ENCODE measurements around the gene CRAMP1.
A peak's percentile ranks its signal among the peaks of the same experiment; 100 is the strongest.
"Not testable (repeated sequence)": the region's sequence is repeated elsewhere in the genome, so short reads cannot be mapped to it uniquely, and the experiment has no call there.

Gene CRAMP1, protein sequence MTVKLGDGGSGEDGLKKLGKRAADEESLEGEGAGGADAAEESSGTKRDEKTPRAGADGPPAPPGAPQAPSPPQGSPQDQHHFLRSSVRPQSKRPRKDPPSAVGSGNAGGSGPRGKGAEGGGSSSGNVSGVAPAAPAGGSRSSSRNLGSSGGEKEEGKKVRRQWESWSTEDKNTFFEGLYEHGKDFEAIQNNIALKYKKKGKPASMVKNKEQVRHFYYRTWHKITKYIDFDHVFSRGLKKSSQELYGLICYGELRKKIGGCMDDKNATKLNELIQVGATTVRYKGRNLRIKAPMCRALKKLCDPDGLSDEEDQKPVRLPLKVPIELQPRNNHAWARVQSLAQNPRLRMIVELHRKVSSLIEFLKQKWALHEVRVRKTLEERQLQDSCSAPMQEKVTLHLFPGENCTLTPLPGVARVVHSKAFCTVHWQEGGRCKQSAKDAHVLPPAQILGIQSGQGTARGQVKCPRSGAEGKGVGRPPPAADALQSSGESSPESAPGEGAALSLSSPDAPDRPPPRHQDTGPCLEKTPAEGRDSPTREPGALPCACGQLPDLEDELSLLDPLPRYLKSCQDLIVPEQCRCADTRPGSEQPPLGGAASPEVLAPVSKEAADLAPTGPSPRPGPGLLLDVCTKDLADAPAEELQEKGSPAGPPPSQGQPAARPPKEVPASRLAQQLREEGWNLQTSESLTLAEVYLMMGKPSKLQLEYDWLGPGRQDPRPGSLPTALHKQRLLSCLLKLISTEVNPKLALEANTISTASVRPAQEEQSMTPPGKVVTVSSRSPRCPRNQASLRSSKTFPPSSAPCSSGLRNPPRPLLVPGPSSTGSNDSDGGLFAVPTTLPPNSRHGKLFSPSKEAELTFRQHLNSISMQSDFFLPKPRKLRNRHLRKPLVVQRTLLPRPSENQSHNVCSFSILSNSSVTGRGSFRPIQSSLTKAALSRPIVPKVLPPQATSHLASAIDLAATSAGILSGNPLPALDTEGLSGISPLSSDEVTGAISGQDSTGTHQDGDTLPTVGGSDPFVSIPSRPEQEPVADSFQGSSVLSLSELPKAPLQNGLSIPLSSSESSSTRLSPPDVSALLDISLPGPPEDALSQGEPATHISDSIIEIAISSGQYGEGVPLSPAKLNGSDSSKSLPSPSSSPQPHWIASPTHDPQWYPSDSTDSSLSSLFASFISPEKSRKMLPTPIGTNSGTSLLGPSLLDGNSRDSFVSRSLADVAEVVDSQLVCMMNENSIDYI (N-terminal part only)

DNA sequence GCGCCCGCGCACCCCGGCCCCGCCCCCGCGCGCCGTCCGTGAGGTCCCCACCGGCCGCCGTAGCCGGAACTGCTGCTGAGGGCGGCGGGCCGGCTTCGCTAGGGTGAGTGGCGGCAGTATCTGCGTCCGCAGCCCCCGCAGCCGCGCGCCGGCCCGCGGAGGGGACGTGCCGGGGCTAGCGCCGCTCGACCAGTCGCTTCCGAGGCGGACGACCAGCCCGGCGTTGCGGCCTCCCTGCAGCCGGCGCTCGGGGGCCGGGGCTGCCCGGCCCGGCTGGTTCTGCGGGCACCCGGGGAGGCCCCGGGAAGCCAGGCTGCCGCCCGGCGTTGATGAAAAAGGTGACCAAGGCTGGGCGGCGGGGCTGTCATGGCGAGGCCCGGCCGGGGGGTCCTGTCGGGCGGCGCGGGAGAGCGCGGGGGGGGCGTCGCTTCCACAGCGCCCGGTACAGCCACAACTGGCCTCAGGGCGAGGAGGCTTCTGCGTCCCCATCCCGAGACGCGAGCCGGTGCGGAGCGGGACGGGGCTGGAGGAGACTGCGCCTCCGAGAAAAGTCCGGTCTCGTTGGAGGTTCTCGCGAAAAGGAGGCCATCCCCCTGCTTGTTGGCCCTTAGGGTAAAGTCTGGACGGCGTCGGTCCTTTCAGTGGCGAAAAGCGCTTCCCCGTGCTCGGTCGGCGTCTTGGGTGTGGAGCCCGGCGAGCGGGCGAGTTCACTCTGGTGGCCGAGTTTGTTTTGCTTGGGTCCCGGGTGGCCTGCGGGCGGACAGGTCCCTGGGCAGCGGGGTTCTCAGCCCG is at the start of gene CRAMP1:
TSS of gene CRAMP1 (plus strand) at position 41 of the 792 bp plus-strand sequence. CDS start 2,280 bp downstream, outside the sequence.
- peak; percentile 2 for DNase-seq

DNA sequence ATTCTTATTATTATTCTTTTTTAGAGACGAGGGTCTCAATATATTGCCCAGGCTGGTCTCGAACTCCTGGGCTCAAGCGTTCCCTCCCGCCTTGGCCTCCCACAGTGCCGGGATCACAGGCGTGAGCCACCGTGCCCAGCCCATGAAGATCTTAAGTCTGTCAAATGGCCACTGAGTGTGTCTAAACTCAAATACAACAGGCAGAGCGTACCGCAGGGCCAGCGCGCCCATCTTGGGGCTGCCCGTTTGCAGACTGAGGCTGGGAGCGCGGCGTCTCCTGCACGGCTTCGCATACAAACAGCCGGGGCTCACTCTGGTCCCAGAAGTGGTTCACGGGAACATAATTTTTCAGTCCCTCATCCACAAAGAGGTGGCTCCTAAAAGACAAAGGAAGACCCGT is 48.4 kb upstream of the CRAMP1 start:
- no peak for DNase-seq

DNA sequence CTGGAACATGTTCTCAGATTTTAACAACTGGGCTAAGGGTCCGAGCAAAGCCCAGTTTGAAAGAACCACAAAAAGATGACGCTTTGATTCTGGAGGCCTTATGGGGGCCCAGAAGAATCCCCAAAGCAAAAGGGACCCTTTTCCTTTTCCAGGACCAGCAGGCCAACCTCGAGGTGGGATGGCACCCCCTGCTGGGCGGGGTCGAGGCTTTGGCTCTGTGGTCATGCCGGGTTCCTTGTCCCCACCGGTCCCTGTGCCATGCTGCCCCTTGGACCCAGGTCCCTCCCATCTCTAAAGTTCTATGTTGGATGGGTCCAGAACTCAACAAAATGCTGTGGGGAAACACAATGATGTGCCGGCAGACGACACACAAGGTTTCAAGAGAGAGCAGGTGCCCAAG is 47.8 kb upstream of the CRAMP1 start:
- no peak for DNase-seq

DNA sequence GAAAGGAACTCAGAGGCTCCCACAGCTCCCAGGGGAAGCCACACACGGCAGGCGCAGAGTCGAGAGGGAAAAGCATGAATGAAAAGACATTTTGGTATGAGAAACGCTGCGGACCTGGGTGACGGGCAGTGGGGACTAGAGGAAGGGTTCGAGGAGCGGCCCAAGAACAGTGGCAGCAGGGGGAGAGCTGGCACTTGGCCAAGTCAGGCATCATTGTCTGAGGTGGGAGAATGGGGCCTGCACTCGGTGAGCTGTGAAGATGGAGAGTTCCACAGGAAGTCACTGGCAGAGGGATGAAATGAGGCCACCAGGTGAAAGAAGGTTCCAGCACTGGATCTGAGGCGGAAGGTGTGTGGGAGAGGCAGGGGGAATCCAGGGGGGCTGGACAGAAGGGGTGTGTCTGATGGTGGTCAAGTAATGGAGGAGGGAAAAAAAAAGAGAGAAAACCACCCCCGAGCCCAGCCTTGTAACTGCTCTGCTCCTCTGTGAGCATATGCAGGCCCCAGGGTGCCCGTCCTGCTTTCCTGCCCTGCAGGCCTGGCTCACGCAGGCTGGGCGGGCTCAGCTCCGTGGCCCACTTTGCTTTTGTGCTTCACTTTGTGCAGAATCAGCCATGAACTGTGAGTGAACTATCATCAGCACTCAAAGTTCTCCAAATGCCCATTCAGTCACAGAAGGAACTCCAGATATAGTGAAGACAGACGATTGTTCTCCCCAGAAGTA is 46.9 kb upstream of the CRAMP1 start:
- no peak for DNase-seq

DNA sequence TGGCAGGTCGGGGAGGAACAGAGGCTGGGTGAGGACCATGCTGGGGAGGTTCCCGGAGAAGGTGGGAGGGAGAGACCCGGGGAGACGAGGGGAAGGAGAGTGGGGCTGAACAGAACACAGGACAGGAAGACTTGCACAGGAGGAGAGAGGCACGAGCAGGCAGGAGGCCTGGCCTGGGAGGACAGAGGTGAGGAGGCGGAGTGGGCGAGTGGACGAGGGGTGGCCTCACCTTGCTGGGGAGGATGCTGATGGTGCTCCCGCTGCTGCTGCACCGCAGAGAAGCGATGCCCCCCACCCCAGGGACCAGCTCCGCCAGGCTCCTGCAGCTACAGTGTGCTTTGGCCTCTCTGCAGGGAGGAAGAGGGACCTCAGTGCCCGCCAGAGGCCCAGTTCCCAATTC is 44.2 kb upstream of the CRAMP1 start:
- DNase-seq = no peak

DNA sequence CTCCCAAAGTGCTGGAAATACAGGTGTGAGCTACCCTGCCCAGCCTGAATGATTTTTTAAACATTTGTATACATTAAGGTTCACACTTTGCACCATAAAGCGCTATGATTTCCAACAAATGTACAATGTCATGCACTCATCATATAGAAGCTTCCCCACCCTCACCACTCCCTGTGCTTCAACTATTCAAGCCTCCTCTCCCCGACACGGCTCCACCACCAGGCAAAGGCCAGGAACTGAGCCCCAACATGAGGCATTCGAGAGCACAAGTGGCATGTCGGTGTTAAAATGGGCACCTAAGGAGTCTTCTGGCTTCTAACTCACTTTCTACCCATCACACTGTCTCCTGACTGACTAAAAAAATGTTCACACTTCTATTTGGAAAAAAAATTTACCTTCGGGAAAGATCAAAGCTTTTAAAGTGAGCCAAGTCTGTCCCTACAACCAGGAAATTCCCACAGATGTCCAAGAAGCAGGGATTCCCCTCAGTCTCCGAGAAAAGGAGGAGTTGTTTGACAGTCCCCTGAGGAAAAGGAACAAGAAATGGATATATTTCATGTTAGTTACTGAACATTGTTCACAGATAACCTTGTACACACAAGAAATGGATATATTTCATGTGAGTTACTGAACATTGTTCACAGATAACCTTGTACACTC is 41.0 kb upstream of the CRAMP1 start:
- DNase-seq = no peak

DNA sequence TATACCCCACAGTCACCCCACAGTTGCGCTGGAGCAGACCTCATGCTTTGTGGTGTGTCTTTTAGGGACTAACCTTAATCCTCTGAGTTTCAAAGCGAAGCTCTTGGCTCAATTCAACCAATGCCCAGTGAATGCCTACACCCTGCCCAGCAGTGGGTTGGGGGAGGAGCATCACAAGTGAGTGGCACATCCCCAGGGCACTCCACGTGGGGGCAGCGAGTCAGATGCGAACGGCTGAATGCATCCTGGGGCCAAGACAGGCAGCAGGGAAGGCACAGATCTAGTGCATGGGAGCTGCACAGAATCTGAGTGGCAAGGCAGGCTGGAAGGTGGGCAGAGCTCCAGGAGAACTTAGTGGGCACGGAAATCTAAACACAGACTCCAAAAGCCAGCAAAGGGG is 39.5 kb upstream of the CRAMP1 start:
- DNase-seq = no peak

DNA sequence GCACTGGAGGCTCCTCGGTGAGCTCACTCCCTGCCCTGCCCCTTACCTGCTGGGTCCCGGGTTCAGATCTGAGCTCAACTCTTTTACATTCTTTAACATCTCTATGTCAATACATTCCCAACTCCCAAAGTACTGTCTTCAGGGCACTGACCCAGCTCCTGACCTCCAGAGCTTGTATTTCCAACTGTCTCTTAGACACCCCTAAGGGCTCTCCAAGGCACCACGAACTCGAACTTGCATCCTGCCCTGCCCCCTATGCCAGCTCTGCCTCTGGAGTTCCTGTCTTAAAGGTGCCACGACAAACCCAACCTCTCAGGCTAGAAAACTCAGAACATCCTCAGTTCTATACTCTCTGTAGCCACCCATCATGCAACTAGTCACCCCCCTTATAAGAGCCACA is 38.9 kb upstream of the CRAMP1 start:
- no peak for DNase-seq

DNA sequence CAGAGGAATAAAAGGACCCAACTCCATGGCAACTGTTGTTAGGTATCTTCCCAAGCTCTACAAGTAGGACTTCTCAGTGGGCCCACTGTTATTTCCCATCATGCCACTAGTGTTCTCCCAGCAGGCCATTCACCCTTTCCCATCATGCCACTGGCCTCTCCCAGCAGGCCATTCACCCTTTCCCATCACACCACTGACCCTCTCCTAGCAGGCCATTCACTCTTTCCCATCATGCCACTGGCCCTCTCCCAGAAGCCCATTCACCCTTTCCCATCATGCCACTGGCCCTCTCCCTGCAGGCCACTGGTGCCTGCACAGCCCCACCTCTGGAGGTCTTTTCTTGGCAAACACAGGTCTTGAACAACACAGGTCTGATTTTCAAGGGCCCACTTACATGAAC is 36.6 kb upstream of the CRAMP1 start:
- no peak for DNase-seq

DNA sequence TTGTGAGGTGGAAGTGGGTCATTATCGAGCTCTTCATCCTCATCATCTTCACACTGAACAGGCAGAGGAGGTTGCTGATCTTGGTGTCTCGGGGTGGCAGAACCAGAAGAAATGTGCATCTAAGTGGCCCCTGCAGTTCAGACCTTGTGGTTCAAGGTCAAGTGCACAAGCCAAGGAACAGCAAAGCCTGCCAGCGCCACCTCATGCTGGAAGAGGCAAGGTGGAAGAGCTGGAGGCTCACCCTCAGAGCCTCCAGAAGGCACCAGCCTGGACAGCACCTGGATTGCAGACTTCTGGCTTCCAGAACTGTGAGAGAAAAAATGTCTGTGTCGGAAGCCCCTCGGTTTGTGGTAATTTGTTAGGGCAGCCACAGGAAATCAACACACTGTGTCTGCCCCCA is 32.9 kb upstream of the CRAMP1 start:
- DNase-seq = no peak

DNA sequence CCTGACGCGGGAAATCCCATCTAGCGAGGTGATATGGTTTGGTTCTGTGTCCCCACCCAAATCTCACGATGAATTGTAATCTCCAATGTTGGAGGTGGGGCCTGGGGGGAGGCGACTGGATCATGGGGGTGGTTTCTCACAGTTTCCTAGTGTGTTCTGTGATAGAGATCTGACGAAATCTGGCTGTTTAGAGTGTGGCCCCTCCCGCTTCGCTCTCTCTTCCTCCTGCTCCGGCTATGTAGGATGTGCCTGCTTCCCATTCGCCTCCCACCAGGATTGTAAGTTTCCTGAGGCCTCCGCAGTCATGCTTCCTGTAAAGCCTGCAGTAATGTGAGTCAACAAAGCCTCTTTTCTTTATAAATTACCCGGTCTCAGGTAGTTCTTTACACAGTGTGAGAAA is 31.9 kb upstream of the CRAMP1 start:
- DNase-seq = no peak

DNA sequence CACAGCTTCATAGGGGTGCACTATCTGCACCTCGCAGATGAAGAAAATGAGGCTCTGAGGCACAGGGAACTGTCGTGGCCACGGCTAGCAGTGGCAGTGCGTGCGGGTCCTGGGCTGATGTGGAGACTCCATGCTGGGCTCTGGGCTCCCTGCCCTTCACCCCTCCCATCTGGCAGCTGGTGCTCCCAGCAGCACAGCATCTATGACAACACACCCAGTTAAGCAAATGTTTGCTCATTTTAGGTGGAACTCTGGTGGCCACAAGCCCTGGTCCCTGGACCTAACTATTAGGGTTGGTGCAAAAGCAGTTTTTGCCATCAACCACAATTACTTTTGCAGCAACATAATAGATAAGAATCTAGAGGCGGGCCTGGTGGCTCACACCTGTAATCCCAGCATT is 31.2 kb upstream of the CRAMP1 start:
- no peak for DNase-seq

DNA sequence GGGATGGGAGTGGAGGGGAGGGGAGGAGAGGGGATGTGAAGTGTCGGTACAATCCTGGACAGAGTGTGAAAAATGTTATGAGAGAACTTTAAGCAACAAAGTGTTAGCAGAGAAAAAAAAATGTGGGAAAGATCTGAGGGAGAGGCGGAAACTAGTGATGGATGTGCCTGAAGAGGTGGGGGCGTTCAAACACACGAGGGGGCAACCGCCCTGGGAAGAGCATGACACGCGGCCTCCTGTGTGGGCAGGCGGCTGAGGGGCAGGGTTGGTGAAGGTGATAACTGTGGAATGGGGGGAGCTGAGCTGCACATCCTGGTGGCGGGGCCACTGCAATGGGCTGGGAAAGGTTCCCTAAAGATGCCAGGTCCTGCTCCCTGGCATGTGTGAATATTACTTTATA is 30.4 kb upstream of the CRAMP1 start:
- no peak for DNase-seq

DNA sequence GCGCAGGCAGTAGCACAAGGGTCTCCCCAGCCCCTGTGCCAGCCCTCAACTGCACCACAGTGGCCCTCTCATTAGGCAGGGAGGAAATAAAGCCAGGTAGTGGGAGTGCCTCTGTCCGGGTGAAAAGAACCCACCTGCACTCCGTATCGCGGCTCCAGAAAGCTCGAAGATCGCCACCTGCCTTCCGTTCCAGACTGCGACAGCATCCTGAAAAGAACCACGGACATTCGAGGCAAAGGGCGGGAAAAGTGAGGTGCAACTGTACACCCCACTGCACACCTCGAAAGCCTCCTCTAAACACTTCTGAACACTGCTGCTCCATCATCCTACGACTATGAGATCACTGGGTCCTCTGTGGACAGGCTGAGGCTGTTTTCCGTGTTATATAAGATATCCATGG is 29.0 kb upstream of the CRAMP1 start:
- DNase-seq = no peak

DNA sequence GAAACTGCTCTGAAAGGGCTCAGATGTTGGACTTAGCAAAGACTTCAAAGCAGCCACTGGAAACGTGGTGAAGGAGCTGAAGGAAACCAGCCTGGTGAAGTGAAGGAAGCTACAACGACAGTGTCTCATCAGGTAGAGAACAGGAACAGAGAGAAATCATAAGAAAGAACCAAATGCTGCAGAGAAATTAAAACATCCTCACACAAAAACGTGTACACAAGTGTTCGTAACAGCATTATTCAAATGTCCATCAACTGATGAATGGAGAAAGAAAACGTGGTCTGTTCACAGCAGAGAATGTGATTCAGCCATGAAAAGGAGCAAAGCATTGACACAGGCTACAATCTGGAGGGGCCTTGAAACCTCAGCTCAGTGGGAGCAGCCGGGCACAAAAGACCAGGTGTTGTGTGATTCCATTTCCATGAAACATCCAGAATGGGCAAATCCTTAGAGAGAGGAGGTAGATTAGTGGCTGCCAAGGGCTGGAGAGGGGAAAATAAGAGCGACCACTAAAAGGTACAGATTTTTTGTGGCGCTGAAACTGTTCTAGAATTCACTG is 27.2 kb upstream of the CRAMP1 start:
- DNase-seq = no peak

DNA sequence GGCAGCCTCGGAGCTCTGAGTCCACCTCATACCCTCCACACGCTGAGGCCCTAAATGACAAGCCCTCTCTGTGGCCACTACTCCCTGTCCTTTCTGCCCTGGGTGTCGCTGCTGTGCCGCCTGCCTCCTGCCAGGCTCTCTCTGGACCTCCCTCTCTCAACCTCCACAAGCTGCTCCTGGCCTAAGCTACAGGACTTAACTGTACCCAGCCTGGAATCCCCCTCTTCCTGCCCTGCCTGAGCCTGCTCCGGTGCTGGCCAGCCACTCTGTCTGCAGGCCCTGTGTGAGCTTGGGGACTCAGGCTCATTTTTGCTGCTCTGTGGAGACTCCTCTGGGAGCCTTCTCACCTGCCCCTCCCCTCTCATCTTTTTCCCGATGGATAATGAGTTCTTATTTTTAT is 21.8 kb upstream of the CRAMP1 start:
- no peak for DNase-seq

DNA sequence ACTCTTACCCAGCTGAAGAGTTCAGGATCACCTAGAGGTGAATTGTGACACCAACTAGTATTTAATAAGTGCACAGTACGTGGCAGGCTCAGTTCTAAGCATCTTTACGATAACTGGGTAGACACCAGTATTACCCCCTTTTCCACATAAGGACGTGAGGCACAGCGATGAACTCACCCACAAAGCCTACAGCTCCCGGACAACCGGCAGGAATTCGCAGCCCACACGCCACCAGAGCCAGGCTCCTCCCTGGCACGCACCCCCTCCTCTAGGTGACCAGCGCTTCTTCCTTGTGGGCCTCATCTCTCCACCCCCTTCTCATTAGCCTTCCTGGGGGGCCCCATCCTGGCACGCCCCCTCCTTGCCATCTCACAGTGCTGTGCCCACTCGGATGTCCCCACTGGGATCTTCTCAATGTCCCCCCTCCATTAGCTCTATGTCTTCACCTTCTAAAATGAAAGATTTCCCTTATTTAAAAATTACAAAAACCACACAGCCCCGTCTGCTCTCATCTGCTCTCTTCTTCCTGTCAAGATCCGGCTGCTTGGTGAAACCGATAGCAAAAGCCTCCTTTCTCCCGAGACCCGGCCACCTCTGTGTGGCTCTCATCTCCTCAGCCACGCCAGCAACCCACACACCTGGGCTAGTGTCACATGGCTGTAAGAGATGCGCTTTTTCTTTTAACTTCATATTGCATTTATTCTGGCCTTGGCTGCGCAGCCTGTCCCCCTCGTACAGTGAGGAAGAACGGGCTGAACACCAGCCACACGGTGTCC is 21.0 kb upstream of the CRAMP1 start:
- DNase-seq = no peak

DNA sequence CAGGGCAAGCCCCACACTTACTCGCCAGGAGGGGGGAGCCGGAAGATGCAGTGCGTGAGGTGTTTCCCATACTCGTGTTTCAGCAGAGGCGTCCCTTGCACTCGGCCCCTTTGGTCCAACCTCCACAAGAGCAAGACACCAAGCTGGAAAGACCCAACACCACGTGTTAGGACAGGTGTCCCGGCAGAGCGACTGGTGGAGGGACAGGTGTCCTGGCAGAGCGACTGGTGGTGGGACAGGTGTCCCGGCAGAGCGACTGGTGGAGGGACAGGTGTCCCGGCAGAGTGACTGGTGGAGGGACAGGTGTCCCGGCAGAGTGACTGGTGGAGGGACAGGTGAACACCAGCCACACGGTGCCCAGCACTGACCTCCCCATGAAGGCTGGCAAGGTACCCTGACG is 19.7 kb upstream of the CRAMP1 start:
- no peak for DNase-seq

DNA sequence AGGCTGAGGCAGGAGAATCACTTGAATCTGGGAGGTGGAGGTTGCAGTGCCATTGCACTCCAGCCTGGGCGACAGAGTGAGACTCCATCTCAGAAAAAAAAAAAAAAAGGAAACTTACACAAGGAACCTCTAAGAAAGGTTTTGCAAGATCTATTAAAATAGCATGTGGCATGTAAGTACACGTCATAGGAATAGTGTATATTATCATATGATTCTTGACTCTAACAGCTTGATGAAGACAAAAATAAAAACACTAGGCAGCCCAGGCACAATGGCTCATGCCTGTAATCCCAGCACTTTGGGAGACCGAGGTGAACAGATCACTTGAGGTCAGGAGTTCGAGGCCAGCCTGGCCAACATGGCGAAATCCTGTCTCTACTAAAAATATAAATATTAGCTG is 16.6 kb upstream of the CRAMP1 start:
- not testable (repeated sequence) for DNase-seq

DNA sequence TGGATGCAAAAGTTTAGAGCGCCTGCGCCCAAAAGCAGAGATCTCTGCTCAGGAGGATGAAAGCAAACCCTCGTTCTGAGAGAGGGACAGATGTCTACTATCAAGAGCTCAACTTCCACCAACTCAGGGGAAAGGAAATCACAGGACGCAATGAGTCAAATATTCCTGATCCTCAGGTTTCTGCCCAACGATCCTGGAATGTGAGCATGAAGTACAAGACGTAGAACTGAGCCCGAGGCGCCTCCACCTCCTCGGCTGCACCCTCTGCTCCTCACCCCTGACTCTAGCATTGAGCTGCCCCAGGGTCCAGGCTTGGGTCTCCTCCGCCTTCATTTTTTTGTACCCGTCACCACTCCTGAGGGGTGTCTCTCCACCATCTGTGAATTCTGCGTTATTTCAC is 15.6 kb upstream of the CRAMP1 start:
- DNase-seq = no peak

Measured in HCEC 1CT (cell line).